ELF-1 (cell line): ENCODE data around the gene POC1A.

Experiments used
- DNase-seq: peaks from one replicate; pipeline ENCODE4 v3.0.0-alpha.2; 2016; ENCODE audit warnings: low read depth, low spot score

The POC1A gene

DNA sequence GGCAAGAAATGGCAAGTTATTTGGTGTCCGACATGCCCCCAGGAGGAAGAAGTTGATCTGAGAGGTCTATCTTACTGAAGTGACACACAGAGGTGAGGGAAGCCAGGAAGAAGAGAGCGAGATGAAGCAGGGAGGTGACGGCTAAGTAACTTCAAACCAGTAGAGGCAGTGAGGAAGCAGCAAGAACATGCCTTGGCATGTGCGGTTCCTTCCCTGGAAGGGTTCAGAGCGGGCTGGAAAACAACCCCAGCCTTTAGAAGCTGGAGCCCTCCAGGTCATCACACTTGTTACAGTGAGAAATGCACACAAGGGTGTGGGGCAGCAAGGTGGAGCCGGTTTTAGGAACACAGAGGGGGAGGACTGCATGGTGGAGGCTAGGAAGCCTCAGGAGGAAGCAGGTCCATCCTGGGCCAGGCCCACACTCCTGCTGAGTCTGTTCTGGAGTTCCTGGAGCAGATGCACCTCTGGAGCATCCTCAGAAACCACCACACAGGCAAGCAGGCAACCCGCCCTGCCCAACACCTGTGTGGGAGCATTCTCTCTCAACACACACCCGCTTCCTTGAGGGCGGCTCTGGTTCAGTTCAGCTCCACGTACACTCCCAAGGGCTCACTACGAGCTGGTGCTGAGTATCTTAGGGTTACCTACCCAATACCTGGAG is 47.1 kb downstream of the POC1A start:
- no peak for DNase-seq

DNA sequence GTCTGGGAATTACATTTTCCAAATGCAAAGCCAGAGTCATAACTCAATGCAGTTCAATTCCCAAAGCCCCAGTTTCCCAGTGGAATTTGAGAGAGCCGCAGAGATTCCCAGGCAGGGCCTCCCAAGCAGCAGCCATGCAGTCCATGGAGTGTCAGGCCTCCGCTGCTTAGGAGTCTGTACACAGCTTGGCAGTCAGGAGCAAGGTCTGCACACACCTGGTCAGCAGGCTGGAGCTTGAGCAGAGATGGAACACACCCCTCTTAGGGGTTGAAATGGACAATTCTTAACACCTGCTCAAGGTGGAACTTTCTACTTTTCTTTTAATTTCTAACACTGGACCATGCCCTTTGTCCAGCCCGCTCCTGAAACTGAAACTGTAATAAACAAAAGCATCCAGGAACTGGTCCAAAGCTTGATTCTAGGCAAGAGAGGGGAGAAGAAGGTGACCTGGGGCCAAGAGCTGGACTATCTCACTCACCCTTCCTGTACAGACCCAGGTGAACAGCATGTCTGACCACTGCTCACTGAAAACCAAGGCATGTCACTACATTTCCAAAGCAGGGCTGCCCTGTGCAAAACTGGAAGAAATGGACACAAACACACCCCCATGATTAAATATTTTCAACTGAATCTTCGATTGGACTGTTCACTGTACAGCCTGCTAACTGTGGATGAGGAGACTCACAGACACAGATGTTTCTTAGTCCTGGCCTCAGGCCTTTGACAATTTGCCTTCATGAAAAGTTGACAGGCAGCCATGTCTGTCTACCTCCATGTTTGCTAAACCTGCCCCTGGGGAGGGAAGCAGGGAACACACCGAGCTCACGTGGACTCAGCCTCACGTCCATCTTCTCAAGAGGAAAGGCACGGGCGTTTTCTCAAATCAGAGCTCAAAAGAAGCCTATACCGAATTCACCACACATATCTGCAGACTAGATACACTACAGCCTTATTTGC is 49.3 kb downstream of the POC1A start:
- DNase-seq: no peak

DNA sequence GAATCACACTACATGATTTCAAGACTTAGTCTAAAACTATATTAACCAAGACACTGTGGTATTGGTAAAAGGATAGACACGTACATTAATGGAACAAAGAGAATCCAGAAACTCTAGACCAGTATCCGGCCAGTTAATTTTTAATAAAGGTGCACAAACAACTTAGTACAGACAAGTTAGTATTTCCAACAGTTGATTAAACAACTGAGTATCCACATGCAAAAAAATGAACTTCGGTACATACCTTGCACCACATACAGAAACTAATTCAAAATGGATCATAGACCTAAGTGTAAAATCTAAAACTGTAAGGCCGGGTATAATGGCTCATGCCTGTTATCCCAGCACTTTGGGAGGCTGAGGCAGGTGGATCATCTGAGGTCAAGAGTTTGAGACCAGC is 51.3 kb downstream of the POC1A start:
- no peak for DNase-seq

DNA sequence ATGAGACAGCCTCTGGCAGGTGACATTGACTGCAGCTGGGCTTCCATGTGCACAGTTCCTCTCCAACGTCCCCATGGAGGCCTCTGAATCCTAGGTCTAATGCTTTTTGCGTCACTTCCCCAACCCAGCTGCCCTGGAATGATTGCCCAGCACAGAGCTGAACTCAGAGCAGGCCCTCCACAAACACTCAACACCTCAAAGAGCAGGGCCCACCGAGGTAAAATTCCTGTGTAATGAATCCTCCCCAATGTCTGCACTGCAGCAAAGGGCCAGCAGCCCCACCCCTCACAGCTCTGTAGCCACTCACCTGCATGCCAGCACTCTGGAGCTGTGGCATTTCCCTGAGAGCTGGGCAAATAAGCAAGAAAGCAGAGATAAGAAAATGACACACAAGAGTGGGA is 55.2 kb downstream of the POC1A start:
- no peak for DNase-seq

DNA sequence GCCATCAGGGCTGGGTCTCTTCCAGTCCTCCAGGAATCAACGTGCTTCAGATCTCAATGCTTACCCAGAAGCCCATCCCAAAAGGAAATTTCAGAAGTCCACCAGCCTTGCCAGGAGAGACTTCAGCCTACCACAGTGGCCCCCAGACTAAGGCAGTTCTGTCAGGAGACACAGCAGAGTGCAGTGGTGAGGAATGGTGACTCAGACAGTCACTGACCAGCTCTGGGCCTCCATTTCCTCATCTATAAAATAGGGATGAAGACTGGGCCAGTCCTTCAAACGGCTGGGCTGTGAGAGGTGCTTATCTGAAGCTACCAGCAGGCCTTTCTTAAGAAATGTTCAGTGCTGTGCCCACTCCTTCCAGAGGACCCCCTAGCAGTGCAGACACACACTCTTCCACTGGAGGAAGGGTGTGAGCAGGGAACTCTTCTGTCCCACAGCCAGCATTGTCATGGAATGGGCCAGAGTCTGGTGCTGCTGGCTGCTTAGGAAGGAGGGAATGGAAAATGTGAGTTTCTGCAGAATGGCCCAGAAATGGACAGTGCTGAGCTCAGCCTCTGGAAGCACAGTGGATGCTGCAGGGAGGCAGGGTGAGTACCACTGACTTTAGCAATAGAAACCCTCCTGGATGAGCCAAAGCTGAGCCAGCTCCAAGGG is 56.2 kb downstream of the POC1A start:
- no peak for DNase-seq

DNA sequence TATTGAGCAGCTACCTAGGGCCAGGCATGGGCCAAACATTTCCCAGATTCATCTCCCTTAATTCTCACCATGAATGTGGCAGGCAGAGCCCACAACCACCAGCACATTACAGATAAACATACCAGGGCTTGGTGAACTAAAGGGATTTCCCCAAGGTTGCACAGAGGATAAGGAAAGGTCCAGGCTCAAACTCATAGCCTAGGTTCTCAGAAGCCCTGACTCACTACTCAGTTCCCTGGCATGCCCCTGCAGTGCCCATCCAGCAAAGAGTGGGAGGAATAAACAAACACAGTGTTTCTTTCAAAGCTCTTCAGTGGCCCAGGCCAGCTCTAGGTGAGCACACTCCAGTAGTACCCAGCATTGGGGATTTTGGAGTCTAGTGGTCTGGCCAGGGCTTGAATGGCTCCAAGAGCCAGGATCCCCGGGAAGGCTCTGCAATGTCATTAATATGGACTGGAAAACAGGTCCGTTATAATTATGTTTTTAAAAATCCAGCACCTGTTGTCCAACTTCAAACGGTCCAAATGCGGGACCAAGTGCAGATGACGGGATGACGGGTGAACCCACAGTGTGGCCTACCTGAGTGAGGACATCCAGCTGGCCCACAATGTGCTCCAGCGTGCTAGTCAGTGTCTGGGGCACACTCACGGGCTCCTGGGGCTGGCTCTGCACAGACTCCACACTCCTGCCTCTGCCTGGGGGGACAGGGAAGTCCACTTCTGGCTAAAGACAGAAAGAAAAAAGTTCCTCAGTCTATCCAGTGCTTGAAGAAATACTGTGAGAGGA is 58.0 kb downstream of the POC1A start:
- DNase-seq: no peak

DNA sequence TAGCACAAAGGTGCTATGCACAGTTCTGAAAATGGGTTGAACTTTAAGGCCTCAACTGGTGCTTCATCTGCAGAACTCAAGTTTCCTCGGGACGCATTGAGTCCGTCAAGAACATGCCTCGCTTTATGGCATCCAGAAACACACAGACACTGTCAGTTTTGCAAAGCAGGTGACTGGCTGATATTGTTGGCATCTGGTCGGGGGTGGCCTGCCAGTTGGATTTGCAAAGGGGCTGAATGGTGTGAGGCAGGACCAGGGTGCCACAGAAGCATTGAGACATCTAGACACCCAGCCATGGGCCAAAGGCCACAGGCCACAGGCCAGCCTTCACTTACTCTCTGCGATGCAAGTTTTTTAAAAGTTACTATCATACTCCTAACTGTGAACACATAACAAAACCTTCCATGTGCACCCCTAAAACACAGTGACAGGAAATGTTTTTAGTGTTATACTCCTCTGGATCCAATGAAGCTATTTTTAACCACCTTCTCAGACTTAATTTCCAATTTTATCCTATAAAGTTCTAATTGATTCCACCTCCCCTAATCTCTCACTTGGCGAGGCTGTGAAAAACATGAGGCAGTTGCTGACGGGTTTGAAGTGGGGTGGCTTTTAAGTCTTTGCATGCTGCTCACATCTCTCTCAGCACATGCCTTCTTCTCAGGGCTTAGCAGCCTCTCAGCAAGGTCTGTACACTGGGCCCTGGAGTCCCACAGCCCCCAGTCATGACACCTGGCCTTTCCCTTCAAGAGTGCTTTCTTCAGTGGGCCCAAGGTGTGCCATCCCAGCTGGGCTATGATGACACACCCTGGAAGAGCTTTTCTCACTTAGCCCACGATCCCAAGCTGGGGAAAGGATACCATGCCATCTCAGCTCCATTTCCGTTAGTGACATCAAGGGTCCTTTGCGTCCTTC is 59.4 kb downstream of the POC1A start:
- DNase-seq: no peak

DNA sequence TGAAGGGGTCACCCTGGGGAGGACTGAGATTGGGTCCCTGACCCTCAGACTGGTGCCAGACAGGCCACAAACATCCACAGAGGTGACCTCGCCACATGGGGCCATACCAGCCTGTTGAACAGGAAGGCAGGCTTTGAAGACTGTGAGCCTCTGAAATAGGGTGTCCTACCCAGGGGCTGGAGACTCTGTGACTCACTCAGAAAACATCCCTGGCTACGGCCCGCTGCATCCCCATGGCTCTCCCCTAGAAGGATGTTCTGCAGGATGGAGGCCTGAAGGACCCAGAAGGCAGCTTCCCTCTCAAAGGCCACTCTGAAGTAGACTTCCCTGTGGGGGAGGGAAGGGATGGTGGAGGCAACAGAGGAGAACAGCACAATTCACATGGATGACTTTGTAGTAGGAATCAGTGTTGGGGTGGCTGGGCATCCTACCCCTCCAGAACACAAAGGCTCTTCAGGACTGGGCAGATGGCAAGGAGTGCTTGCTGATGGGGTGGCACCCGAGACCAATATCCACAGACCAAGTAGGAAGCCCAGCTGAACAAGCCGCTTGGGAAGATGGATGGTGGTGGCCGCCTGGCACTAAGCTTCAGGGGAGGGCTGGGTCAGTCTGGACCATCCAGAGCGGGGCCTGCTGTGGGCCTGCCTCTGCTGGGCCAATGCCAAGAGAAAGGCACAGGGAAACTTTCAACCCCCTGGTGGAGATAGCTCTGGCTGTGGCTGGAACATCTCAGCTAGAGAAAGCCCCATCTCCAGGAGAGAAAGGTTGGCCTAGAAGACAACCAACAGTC is 60.3 kb downstream of the POC1A start:
- peak; percentile 14 for DNase-seq

DNA sequence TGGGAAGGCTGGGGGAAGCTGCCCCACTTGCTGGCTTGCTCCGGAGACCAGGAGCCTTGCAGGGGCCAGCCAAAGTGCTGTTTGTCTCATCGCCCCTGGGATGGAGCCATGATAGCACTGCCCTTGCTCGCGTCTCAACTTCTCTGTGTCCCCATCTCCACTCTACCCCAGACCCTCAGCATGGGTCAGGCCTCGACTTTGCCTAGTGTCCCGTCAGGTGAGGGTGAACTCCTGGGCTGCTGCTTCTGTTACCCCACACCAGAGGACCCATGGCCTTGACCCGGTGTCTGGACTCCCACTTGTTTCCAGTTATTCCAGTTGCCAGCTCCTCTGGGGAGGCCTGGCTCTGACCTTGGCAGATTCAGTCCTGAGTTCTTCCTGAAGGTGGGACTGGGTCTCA is 61.3 kb downstream of the POC1A start:
- no peak for DNase-seq

DNA sequence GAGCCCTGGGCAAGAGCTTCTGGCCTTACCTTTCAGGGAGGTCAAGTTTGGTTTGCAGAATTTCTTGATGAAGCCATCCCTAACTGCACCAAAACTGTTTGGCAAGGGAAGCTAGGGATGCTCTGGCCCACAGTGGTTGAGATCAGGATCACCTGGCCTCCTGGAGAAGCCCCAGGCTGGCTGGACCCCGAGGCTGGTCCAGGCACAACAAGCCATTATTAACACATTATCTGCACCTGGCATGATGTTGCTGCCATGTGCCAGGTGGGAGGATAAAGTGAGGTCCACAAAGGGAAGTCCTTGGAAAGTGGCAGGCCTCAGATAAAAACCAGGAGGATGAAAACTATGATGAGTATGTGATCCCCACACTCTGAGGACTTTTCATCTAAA is 62.0 kb downstream of the POC1A start:
- no peak for DNase-seq

DNA sequence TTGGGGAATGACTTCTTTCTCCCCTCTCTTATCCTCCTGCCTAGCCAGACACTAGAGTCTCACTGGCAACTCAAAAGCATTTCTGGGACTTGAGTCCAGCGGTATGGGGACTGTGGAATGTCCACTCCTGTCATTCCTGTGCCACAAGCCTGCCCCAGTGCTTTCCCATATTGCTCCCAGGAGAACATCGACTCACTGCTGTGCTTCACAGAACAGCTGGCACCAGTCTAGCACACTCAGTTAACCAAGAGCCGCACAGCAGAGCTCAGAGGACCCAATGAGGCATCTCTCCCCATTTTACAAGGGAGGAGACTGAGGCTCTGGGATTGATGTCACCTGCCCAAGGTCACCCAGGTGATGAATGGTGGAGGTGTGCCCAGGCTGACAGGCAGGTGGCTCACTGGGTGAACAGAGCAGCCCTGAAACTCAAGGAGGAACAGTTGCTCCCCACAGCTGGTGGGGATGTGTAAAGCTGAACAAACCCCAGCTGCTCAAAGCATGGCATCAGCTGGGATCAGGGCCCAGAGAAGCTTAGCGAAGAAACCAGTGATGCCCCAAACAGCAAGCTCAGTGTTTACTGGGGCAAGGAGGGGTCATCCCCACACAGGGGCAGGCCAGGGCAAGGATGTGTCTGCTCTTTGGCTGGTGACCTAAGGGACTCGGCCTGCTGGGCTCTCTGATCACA is 62.5 kb downstream of the POC1A start:
- no peak for DNase-seq

DNA sequence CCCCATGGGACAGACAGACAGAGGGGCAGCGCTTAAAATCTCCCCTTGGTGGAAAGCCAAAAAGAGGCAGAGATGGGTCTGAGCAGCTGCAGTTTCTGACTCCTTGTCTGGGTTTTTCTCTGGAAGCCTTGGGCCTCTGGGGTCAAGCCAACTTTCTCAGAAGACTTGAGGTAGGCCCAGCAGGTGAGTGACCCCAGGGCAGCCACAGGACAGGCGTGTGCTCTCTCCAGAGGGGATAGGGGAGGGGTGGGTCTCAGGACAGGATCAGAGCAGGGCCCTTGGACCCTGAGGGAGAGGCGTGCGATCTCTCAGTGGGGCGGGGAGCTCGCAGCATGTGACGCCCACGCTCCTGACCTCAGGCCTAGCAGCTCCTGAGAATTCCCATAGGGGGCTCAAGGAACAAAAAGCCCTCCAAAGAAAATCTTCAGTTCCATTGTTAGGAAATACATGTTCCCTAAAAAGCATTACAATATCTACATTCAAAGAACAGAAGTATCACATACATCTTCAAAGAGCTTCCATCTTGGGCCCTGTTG is 63.2 kb downstream of the POC1A start:
- DNase-seq: peak; percentile 73

DNA sequence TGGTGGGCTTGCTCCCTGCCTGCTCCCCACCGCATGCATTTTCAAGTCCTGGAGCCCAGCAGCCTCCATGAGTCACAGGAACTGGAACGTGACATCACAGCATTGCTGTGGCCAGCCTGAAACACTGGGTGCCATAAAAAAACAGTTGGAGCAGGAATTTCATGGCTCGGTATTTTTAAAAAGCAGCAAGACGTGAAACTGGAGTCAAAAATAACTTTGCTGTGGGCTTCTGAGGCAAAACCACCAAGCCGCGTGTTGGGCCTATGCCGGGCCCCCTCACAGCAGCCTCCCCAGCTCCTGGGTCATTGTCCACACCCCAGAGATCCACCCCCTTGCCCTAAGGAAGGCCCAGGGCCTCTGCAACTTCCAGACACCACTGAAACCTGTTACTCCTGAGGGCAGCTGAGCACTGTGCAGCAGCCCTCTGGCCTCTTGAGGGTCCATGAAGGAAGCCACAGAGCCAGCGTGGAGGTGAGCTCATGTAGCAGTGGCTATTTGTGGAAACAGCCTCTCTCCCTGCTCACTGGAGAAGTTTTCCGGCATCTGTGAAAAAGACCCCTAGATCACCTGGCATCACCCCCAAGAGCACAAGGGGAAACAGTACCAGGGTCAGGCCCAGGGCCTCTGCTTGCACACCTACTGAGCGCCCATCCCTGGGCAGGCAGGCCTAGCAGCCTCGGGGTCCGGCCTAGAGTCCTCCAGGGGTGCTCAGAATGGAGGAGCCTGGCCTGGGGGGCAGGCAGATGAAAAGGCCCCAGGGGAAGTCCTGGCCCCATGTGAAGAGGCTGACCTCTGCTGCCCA is 63.9 kb downstream of the POC1A start:
- DNase-seq: peak; percentile 55

DNA sequence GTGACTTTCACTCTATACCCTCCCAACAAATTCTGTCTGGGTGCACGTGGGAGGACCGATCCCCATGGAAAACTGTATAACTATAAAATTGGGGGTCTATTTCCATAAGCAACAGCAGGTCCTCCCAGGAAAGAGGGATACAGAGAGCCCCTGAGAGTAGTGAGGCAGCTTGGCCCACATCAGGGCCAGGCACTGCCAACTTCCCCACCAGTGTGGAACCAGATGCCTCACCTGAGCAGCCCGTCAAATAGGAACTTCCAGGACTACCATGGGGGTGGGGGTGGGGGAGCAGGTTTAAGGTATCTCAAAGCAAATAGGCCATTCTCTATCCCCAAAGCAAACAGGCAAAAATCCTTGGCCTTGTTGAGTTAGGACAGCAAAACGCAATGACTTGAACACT is 64.5 kb downstream of the POC1A start:
- DNase-seq: no peak

DNA sequence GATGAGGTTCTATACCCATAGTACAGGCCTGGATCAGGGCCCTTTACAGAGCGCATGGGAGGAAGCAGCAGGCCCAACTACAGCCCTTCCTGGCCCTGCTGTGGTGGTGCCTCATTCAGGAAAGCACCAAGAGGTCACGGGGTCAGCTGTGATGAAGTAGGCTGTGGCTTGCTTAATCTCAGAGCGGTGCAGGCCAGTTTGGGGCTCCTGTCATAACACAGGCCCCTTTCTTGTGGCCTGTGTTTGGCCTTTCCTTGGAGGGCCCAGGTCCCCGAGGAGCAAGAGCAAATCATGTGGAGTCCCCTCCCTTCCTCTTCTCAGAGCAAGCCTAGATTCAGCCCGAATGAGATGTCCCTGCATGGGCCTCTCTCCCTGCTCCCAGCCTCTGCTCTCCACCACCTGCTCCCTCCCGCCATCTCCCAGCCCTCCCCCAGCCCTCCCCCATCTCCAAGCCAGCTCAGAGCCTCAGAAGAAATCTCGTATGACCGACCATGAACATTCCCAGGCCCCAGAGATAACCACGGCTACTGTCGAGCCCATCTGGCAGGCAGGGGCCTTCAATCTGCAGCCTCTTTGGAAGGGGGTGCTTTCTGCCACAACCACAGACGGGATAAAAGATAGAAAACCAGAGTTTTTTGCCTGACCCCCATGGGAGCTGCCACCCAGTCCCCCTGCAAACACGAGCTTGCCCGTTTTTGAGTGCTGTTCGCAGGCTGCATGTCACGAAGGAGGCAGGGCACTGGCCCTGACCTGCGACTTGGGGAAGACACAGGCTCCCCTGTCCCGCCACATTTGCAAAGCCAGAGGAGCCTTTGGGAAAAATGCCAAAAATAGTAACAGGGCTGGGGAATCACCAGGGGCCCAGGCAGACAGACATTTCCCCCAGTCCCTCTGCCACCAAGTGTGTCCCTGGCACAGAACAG is 65.5 kb downstream of the POC1A start:
- peak; percentile 25 for DNase-seq

DNA sequence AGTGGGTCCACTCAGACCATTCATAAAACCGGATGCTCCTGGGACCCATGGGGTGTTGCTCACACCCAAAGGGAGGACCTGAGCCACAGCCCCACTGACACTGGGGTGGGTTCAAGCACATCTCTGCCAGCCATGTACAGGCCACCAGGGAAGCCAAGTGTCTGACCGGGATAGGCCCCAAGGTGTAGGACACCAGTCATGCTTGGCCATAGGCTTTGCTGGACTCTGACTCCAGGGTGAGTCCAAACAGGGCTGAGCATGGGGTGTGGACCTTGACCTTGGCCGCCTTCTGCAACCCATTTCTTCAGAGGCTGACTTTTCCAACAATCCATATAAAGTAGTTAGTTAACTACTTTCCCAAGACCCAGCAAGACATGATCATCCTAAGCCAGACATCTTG is 66.5 kb downstream of the POC1A start:
- no peak for DNase-seq
